DND-41 (cell line): ENCODE results near the gene GSK3A.

Source experiments
- CTCF ChIP-seq: IDR thresholded peaks from 2 replicates; pipeline ENCODE4 v1.5.1; 2012; ENCODE audit warnings: borderline replicate concordance, low read length, moderate library complexity, mild to moderate bottlenecking; ENCODE audit not compliant: poor library complexity, severe bottlenecking; ENCODE audit errors: extremely low read depth
- EZH2 ChIP-seq: IDR thresholded peaks from 3 replicates; pipeline ENCODE4 v1.6.1; 2012; ENCODE audit warnings: borderline replicate concordance, low read depth, mild to moderate bottlenecking, moderate library complexity, low read length, inconsistent platforms; ENCODE audit not compliant: severe bottlenecking

GRCh38 chr19:42193294-42193693 is 49.1 kb downstream of the GSK3A start:
- TF ChIP-seq CTCF: no peak
- TF ChIP-seq EZH2: no peak
